Measurements from ENCODE around the gene ZNF512B.

Gene ZNF512B

DNA sequence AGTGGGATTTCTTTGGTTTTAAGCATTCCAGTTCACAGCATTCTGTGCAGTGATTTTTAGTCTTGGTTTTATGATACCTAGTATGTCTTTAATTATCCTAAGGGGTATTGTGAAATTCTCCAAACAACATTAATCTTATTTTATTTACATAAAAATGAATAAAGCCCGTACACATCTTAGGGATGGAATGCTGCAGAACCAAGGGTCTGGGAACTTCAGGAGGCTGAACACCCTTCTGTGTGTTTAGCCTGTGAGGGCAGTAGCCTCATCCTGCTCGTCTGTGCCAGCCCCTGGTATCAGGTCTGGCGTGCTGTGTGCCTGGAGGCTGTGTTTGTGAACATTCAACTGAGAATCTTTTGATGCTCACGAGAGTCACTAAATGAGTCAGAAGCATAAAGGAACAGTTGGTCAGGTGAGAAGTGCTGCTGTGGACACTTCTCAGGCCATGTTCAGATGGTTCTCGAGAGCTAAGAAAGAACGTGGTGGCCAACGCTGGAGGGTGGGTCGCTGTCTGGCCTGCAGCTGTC, 41.0 kb upstream of the ZNF512B start:
- H3K9me3 ChIP-seq (ENCODE audit: control insufficient read depth, low read length): no peaks in the 10 kb centered on the region
- H3K4me1 ChIP-seq: no peaks in the 10 kb centered on the region
- no peak overlapping the region for H3K27ac ChIP-seq
- TF ChIP-seq CTCF (IDR thresholded peaks at IDR 0.05): no peak
- H3K27me3 ChIP-seq (ENCODE audit: control insufficient read depth, insufficient read depth, low read length): no peaks in the 10 kb centered on the region
- H3K36me3 ChIP-seq (ENCODE audit: control insufficient read depth, insufficient read depth, low read length): no peaks in the 10 kb centered on the region
- no peak overlapping the region for H3K9ac ChIP-seq
- peaks cover 48% of the 10 kb centered on the region for H3K79me2 ChIP-seq
- no peak overlapping the region for H2AFZ ChIP-seq
- H3K4me2 ChIP-seq (ENCODE audit: low read length): no peak overlapping the region
- no peak overlapping the region for H3K4me3 ChIP-seq (ENCODE audit: low read depth, low read length)

GRCh38 chr20:64009811-64010387, 40.2 kb upstream of the ZNF512B start:
- H3K27ac ChIP-seq: no peak overlapping the region
- no peaks in the 10 kb centered on the region for H3K4me1 ChIP-seq
- no peak overlapping the region for H2AFZ ChIP-seq
- TF ChIP-seq CTCF (IDR thresholded peaks at IDR 0.05): no peak
- no peaks in the 10 kb centered on the region for H3K27me3 ChIP-seq (ENCODE audit: control insufficient read depth, insufficient read depth, low read length)
- H3K4me2 ChIP-seq (ENCODE audit: low read length): no peak overlapping the region
- H3K4me3 ChIP-seq (ENCODE audit: low read depth, low read length): no peak overlapping the region
- no peak overlapping the region for H3K9ac ChIP-seq
- H3K79me2 ChIP-seq: peaks cover 46% of the 10 kb centered on the region
- H3K9me3 ChIP-seq (ENCODE audit: control insufficient read depth, low read length): no peaks in the 10 kb centered on the region
- H3K36me3 ChIP-seq (ENCODE audit: control insufficient read depth, insufficient read depth, low read length): no peaks in the 10 kb centered on the region

GRCh38 chr20:64006902-64007301, 37.2 kb upstream of the ZNF512B start:
- no peak overlapping the region for H2AFZ ChIP-seq
- no peak for TF ChIP-seq CTCF (IDR thresholded peaks at IDR 0.05)
- H3K9me3 ChIP-seq (ENCODE audit: control insufficient read depth, low read length): no peaks in the 10 kb centered on the region
- no peaks in the 10 kb centered on the region for H3K4me1 ChIP-seq
- peaks cover 54% of the 10 kb centered on the region for H3K79me2 ChIP-seq
- no peak overlapping the region for H3K27ac ChIP-seq
- H3K4me2 ChIP-seq (ENCODE audit: low read length): no peak overlapping the region
- no peak overlapping the region for H3K4me3 ChIP-seq (ENCODE audit: low read depth, low read length)
- no peaks in the 10 kb centered on the region for H3K36me3 ChIP-seq (ENCODE audit: control insufficient read depth, insufficient read depth, low read length)
- H3K27me3 ChIP-seq (ENCODE audit: control insufficient read depth, insufficient read depth, low read length): no peaks in the 10 kb centered on the region
- H3K9ac ChIP-seq: no peak overlapping the region

DNA sequence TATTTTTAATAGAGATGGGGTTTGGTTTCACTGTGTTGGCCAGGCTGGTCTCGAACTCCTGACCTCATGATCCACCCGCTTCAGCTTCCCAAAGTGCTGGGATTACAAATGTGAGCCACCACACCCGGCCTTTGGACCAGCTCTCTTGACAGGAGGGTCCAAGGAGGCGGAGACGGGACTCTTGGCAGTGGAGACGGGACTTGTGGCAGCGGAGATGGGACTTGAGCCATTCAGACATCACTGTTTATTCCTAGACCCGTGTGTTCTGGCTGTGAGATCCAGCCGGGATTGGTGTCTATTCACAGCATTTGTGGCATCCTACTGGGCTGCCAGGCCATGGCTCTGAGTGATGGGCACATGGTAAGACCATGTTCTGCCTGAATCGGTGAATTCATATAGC, 36.8 kb upstream of the ZNF512B start:
- no peaks in the 10 kb centered on the region for H3K27me3 ChIP-seq (ENCODE audit: control insufficient read depth, insufficient read depth, low read length)
- H3K36me3 ChIP-seq (ENCODE audit: control insufficient read depth, insufficient read depth, low read length): no peaks in the 10 kb centered on the region

More for the DNA sequence above, 36.8 kb upstream of the ZNF512B start:
- H3K79me2 ChIP-seq: peaks cover 53% of the 10 kb centered on the region
- H3K27ac ChIP-seq: no peak overlapping the region
- no peak for TF ChIP-seq CTCF (IDR thresholded peaks at IDR 0.05)
- H3K9ac ChIP-seq: no peak overlapping the region
- H3K4me2 ChIP-seq (ENCODE audit: low read length): no peak overlapping the region
- no peak overlapping the region for H2AFZ ChIP-seq
- H3K4me1 ChIP-seq: no peaks in the 10 kb centered on the region
- H3K9me3 ChIP-seq (ENCODE audit: control insufficient read depth, low read length): no peaks in the 10 kb centered on the region
- H3K4me3 ChIP-seq (ENCODE audit: low read depth, low read length): no peak overlapping the region

Data from parathyroid adenoma (tissue), 2 donors.